Aorta (tissue), 5 donors: ENCODE measurements around the gene ATP10A. TPM values are rescaled to one million over a fixed set of nuclear protein-coding genes. Genes with fewer than 3 reads are reported as not detected.

Source experiments
- ATAC-seq: fragments of 200-7000 bp; cut with Tn5 transposase; one replicate; pipeline ENCODE4 v1.9.1; 2022; ENCODE audit warnings: moderate library complexity; ENCODE audit not compliant: low FRiP score
- DNase-seq, 2 donors: peaks; one replicate each; pipeline ENCODE4 v3.0.0-alpha.2; 2020
- H3K27ac ChIP-seq, 2 donors: one replicate each; pipeline ENCODE4 v1.5.1; 2013; ENCODE audit warnings: low read length in 2 of 2, mild to moderate bottlenecking in 2 of 2, moderate library complexity in 2 of 2, control low read depth in 1 of 2, inconsistent platforms in 1 of 2, low read depth in 1 of 2
- H3K27me3 ChIP-seq, 2 donors: one replicate each; pipeline ENCODE4 v1.6.1; 2013; ENCODE audit warnings: control low read depth in 1 of 2, low read length in 1 of 2, mild to moderate bottlenecking in 1 of 2, moderate library complexity in 1 of 2; ENCODE audit not compliant: insufficient read depth in 2 of 2, control insufficient read depth in 1 of 2
- H3K36me3 ChIP-seq, 2 donors: one replicate each; pipeline ENCODE4 v1.6.1; 2013; ENCODE audit warnings: control low read depth in 1 of 2, low read length in 1 of 2, mild to moderate bottlenecking in 1 of 2; ENCODE audit not compliant: insufficient read depth in 2 of 2, control insufficient read depth in 1 of 2
- H3K4me1 ChIP-seq, 2 donors: one replicate each; pipeline ENCODE4 v1.6.1; 2013; ENCODE audit warnings: low read length in 2 of 2, control low read depth in 1 of 2, mild to moderate bottlenecking in 1 of 2, moderate library complexity in 1 of 2; ENCODE audit not compliant: insufficient read depth in 2 of 2, control insufficient read depth in 1 of 2
- H3K4me3 ChIP-seq, 2 donors: one replicate each; pipeline ENCODE4 v1.5.1; 2013; ENCODE audit warnings: low read length in 2 of 2, control low read depth in 1 of 2, mild to moderate bottlenecking in 1 of 2
- H3K9me3 ChIP-seq: one replicate; pipeline ENCODE4 v1.6.1; 2013; ENCODE audit warnings: mild to moderate bottlenecking, low read length; ENCODE audit not compliant: control insufficient read depth
- WGBS, 2 donors: extraction: QIAGEN DNeasy Blood & Tissue Kit; methylation state at CpG; one replicate each; pipeline ENCODE4 v1.1.7; 2013; 5-methylcytosine and 5-hydroxymethylcytosine counted together
- intact Hi-C, 2 donors: fragments of 100-400 bp; cut with DNase I; formaldehyde crosslinking; loops; one replicate each; pipeline versions ENCODE4 v1.14.2 to v1.15.0; 2022
- polyA plus RNA-seq, 2 donors: library from polyadenylated mRNA; stranded (reverse); fragments of 200-250 nt; gene quantifications; one replicate each; pipeline ENCODE4 v1.2.3, GENCODE V29; 2013
- total RNA-seq, 2 donors: library from RNA; stranded (reverse); fragmentation: NEBNext Ultra II Directional; extraction: Animal tissue kit (Norgen Biotek cat#: 25700); gene quantifications; one replicate each; pipeline ENCODE4 v1.2.1, GENCODE V29; 2021
- donor health status: healthy with polysubstance abuse.
- donor health status: Bipolar disorder and iron deficiency.
- donor health status: DM: no; HTN: no; CAD: no.
- donor health status: DM: no; HTN: no; CAD: no.
- donor health status: DM: yes; HTN: yes; CAD: no.

The ATP10A gene
- total and polyA plus RNA-seq, 4 donors: 3.6 to 55.0 (median 22.2) TPM

DNA sequence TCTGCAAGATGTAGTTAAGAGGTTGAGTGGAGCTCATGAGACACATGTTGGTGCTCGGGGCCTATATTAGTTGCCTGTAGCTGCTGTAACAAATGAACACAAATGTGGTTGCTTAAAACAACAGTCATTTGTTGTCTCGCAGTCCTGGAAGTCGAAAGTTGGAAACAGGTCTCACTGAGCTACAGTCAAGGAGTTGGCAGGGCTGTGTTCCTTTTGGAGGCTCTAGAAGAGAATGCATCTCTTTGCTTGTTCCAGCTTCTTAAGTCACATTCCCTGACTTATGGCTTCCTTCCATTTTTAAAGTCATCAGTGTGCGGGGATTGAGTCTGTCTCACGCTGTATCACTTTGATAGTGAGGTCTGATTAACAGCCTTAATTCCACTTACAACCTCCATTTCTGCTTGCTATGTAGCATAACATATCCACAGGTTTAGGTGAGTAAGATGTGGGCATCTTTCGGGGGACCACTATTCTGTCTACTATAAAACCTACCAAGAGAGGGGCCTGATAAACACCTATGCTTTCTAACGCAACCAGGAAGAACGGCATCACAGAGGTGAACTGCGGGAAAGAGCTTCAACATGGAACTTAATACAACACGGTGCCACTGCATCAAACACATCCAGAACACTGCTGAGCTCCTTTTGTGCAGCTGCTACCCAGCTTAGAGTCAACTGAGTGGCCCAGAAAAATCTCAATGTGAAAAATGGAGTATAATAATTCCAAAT lies 119.4 kb downstream of the ATP10A start:
- Histone ChIP-seq H3K36me3 (no peaks in the 10 kb centered on the region), H3K27me3 (no peaks in the 10 kb centered on the region), H3K27ac (peak overlapping the region; percentile 38 to 85), H3K4me3 (no peak overlapping the region), H3K9me3 (no peaks in the 10 kb centered on the region), H3K4me1 (peaks cover 0 to 6% of the 10 kb centered on the region in 2 donors)
- 48 to 50% methylated on average over 10 of the region's 10 CpGs for WGBS, 2 donors
- intact Hi-C loops: loop anchor here in 1 of 2 donors (5.0 kb wide), 1 partner anchor 84 kb away; no protein-coding TSS in a partner anchor
- DNase-seq (no peak), ATAC-seq (peak; percentile 71)

GRCh38 chr15:25742776-25743547 lies 120.2 kb downstream of the ATP10A start:
- DNase-seq: no peak

GRCh38 chr15:25742041-25742730 lies 120.9 kb downstream of the ATP10A start:
- H3K27ac ChIP-seq: peak overlapping the region; percentile 39 to 85
- 89 to 94% methylated on average over 19 of the region's 19 CpGs for WGBS, 2 donors
- no peak for DNase-seq
- no peak for ATAC-seq
- intact Hi-C loops: loop anchor here in 1 of 2 donors (5.0 kb wide), 1 partner anchor 85 kb away; no protein-coding TSS in a partner anchor
- peaks cover 0 to 13% of the 10 kb centered on the region in 2 donors for H3K4me1 ChIP-seq
- H3K27me3 ChIP-seq: no peaks in the 10 kb centered on the region
- no peaks in the 10 kb centered on the region for H3K9me3 ChIP-seq
- no peaks in the 10 kb centered on the region for H3K36me3 ChIP-seq
- no peak overlapping the region for H3K4me3 ChIP-seq

More at GRCh38 chr15:25742776-25743547, 120.2 kb downstream of the ATP10A start:
- ATAC-seq: peak; percentile 49
- Histone ChIP-seq H3K9me3 (no peaks in the 10 kb centered on the region), H3K4me3 (no peak overlapping the region), H3K4me1 (peaks cover 0 to 13% of the 10 kb centered on the region in 2 donors), H3K36me3 (no peaks in the 10 kb centered on the region), H3K27me3 (no peaks in the 10 kb centered on the region), H3K27ac (peak overlapping the region; percentile 38 to 85)
- 43 to 47% methylated on average over 9 of the region's 9 CpGs for WGBS, 2 donors
- intact Hi-C loops: loop anchor here in 1 of 2 donors (5.0 kb wide), 1 partner anchor 84 kb away; no protein-coding TSS in a partner anchor

DNA sequence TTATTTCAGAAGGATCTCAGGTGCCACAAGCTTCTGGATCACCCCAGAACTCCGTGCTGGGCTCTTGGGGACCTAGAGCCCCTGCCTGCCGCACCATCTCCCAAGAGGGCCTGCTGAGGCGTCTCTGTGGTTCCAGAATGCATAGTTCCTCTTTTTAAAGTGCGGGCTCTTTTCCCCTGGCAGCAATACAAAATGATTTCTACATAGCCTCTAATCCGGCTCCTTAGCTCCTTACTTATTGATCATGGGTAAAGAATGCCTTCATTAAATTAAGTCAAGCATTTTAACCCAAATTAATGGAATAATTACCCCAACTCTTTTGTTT lies 121.9 kb downstream of the ATP10A start:
- intact Hi-C loops: loop anchor here in 1 of 2 donors (5.0 kb wide), 1 partner anchor 86 kb away; no protein-coding TSS in a partner anchor
- Histone ChIP-seq H3K9me3 (no peaks in the 10 kb centered on the region), H3K4me1 (peaks cover 0 to 15% of the 10 kb centered on the region in 2 donors), H3K27me3 (no peaks in the 10 kb centered on the region), H3K4me3 (no peak overlapping the region), H3K27ac (peak overlapping the region; percentile 14 to 63), H3K36me3 (no peaks in the 10 kb centered on the region)
- DNase-seq (no peak), ATAC-seq (no peak)
- WGBS, 2 donors: 89 to 93% methylated on average over 5 of the region's 5 CpGs

DNA sequence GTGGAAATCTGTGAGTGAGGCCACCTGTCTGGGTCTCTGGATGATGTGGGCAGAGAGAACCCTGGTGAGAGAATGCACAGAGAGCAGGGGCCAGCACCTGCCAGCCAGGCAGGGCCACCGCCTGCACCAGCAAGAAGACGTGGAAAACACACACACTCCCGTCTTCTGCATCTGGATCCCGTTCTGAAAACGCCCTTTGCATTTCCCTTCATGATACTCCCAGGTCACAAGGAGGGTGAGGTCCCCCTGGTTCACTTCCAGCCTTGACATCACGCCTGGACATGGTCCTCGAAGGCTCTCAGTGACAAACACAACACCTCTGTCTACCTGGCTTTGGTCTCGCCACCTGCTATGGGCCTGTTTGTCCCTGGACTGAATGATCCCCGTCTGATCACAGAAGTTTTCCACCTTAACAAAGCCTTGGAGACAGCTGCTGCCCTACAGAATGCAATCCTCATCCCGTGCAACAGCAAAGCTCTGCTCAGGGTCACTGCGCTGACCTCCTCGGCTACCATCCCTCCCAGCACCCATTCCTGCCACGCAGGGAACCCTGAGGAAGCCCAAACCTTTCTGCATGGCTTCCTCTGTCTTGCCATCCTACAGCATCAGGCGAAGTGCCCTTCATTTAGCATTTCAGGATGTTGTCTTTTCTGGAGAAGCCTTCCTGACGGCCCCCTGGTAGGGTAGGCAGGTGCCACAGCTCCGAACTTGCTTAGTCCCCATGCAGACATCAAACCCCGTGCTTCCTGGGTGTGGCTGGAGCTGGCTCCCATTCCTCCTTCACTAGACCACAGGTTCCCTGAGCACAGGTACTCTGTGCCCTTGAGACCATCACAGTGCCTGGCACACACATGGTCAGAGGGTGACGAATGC lies 122.5 kb downstream of the ATP10A start:
- Histone ChIP-seq H3K27ac (peak overlapping the region; percentile 14 to 63), H3K4me3 (no peak overlapping the region), H3K27me3 (no peaks in the 10 kb centered on the region), H3K4me1 (peaks cover 0 to 17% of the 10 kb centered on the region in 2 donors), H3K36me3 (no peaks in the 10 kb centered on the region), H3K9me3 (no peaks in the 10 kb centered on the region)
- 88 to 92% methylated on average over 18 of the region's 18 CpGs for WGBS, 2 donors
- no peak for DNase-seq
- intact Hi-C loops: loop anchor here in 1 of 2 donors (5.0 kb wide), 1 partner anchor 87 kb away; no protein-coding TSS in a partner anchor
- ATAC-seq: no peak

DNA sequence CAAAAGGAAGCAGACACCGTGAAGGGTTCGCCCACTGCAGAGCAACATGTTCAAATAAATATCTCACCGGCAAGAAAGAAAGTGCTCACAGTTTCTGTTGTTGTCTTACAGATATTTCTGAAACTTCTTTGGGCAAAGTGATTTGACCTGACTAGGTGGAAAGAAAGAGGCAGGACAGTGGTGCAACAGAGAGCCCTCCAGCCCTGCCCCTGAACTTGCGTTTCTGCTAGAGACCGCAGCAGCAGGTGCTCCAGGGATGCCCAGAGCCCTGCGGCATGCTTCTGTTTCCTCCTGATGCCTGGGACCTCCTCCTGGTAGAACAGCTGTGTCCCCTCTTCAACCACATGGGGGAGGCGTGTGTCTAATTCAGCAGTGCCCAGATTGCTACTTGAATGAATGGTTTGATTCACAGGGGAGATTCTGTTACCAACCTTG lies 123.4 kb downstream of the ATP10A start:
- no peak for DNase-seq
- H3K27me3 ChIP-seq: no peaks in the 10 kb centered on the region
- H3K9me3 ChIP-seq: no peaks in the 10 kb centered on the region
- WGBS, 2 donors: 69 to 73% methylated on average over 7 of the region's 7 CpGs
- peaks cover 0 to 22% of the 10 kb centered on the region in 2 donors for H3K4me1 ChIP-seq
- intact Hi-C loops: loop anchor here (5.0 kb wide), 4 partner anchors 38 to 123 kb away; partner anchors contain the start of gene ATP10A (in 1 of the 2)
- ATAC-seq: no peak
- peak overlapping the region in 1 of 2 donors; percentile 56 for H3K27ac ChIP-seq
- H3K36me3 ChIP-seq: no peaks in the 10 kb centered on the region
- no peak overlapping the region for H3K4me3 ChIP-seq

- Histone ChIP-seq H3K4me1 (peaks cover 0 to 22% of the 10 kb centered on the region in 2 donors), H3K9me3 (no peaks in the 10 kb centered on the region), H3K4me3 (no peak overlapping the region), H3K27ac (peak overlapping the region in 1 of 2 donors; percentile 86), H3K36me3 (no peaks in the 10 kb centered on the region), H3K27me3 (no peaks in the 10 kb centered on the region)
- no peak for DNase-seq
- no peak for ATAC-seq
- WGBS, 2 donors: 71 to 77% methylated on average over 7 of the region's 7 CpGs
- intact Hi-C loops: loop anchor here (5.0 kb wide), 3 partner anchors 39 to 124 kb away; partner anchors contain the start of gene ATP10A (in 1 of the 2)
Measured at GRCh38 chr15:25738171-25738965, 124.8 kb downstream of the ATP10A start.
